GM21576 (cell line): ENCODE data around the gene ZNF414.
"Not testable (repeated sequence)": the region's sequence is repeated elsewhere in the genome, so short reads cannot be mapped to it uniquely, and the experiment has no call there.

ENCODE experiments used
- ATAC-seq: cut with Tn5 transposase; IDR thresholded peaks from one replicate; pipeline ENCODE4 v1.9.1; 2021; ENCODE audit warnings: mild to moderate bottlenecking, moderate library complexity; ENCODE audit not compliant: unreplicated experiment

ZNF414 gene

DNA sequence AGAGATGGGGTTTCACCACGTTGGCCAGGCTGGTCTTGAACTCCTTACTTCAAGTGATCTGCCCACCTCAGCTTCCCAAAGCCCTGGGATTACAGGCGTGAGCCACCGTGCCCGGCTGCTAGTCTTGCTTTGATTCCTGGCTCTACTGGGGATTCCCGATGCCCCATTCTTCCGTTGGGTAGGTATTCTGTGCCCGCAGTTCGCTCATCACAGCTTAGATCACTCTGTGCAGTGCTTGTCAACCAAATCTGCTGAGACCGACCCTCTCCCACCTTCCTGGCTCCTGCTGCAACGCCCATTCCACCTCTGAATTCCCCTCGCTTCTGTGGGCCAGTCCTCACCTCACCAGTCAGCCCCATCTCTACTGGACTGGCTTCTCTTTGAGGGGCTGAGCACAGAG is 4.6 kb upstream of the ZNF414 start:
- ATAC-seq, result no peak

DNA sequence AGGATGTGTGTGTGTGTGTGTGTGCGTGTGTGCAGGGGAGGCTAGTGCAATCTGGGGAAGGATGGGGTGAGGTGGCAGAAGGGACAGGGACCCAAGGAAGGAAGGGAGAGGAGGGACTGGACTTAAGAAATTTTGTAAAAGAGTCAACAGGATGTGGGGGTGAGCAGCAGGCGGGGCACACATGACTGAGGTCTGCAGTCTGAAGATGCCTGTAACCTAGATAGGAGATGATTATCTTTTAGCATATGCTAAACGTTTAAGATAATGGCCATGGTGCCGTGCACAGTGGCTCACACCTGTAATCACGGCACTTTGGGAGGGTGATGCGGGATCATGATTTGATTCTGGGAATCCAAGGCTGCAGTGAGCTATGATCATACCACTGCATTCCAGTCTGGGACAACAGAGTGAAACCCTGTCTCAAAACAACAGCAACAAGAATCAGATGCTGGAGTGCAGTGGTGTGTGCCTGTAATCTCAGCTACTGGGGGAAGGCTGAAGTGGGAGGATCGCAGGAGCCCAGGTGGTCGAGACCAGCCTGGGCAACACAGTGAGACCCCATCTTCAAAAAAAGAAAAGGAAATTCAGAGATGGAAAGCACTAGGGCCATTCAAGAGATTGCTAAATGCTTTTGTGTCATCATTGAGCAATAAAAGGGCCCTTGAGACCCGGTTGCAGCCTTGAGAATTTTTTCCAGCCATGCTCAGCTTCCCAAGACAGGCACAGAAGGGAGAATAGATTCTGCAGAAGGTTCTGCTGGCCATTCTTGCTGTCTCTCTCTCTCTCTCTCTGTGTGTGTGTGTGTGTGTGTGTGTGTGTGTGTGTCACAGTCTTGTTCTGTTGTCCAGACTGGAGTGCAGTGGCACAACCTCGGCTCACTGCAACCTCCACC is 3.8 kb upstream of the ZNF414 start:
- ATAC-seq, result no peak

DNA sequence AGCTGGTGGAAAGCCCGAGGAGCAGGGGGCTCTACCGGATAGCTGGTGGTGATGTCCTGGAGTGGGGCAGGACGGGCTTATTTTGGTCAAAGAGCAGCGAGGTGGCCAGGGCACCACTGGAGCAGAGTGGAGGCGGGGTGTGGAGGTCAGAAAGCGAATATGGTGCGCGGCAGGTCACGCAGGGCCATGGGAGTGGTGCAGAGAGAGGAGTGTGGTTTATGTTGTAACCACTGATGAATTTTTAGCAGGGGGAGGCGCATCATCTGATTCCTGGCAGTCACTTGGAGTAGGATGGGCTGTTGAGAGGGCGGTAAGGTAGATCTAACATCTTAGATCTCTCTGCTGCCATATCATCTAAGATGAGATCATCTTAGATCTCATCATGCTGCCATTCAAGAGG is 1.4 kb upstream of the ZNF414 start:
- ATAC-seq, result no peak

DNA sequence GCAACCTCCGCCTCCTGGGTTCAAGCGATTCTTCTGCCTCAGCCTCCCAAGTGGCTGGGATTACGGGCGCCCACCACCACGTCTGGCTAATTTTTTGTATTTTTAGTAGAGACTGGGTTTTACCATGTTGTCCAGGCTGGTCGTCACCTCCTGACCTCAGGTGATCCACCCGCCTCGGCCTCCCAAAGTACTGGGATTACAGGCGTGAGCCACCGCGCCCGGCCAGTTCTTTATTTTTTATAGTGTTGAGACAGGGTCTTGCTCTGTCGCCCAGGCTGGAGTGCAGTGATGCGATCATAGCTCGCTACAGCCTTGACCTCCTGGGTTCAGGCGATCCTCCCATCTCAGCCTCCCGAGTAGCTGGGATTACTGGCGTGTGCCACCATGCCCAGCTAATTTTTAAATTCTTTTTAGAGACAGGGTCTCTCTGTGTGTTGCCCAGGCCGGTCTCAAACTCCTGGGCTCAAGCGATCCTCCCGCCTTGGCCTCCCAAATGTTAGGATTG is 590 bp upstream of the ZNF414 start:
- not testable (repeated sequence) for ATAC-seq

DNA sequence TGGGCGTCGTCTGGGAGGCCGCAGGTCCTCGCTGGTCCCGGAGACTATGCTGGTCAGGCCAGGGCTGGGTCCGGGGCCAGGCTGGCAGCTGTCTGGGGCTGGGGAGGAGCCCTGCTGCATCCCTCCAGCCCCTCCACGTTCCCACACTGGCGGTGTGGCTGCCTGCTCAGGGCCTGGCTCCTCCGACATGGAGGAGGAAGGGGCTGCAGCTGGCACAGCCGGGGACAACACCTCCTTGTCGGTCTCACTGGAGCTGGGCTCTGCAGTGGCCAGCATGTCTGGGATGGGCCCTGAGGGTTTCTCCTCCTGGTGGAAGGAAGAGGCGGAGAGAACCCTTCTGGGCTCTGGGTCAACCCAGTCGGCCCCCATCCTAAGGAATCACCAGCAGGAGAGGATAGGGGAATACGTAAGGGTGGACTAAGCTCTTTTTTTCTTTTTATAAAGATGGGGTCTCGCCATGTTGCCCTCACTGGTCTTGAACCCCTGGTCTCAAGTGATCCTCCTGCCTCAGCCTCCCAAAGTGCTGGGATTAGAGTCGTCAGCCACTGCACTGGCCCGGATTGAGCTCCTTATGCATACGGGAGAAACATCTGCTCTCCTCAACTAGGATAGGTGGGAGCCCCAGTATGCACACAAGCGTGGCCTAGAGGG is 806 bp downstream of the ZNF414 start:
- no peak for ATAC-seq

DNA sequence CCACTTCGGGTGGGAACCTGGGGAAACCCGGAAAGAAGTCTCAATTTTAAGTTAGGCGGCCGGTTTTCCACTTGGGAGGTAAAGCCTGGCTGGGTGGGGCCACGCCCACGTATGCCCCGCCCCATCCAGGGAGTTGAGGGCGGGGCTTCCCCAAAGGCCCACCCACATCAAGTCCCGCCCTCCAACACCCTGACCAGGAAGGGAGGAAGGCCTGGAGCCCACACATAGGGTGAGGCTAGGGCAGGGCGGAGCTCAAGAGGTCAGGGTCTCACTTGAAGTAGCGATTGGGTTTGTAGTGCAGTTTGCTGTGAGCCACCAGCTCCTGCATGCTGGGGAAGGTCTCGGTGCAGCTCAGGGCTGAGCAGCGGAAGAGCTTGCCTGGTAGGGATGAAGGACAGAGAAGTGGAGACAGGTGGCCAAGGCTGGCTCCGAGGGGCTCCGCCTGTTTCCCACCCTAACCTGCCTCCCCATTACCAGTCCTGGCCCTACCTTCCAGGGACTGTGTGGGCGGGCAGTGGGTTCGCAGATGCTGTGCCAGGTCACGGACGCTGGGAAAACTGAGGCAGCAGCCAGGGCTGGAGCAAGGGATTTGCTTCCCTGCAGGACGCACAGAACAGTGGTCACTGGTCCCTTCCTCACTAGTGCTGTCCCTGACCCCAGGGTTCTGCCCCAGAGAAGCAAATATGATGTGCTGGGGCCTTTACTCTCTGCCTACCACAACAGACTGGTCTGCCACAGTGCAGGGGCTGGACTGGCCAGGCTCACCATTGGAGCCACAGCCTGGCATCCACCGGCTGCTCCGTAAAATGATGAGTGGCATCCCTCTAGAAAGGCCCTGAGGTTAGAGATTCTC is 1.6 kb downstream of the ZNF414 start:
- no peak for ATAC-seq

DNA sequence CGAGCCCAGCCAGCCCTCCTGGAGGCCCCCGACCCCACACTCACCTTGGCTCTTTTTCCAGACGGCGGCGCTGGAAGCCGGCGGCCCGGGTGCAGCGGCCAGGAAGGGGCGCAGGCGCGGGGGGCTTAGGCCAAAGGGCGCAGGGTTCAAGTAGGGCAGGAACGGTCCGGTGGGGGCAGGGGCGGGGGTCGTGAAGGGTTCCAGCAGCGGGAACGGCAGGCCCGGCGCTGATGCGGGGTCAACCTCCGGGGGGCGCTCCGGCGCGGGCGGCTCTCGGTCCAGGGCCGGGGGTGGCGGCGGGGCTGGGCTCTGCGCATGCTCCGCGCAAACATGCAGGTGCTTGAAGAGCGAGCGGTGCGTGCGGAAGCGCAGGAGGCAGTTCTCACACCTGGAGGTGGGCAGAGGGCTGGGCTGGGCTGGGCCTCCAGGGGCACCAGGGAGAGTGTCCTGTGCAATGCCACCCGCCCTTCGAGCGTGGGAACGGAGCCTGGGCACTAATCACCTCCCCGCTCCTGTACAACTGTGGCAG is 2.3 kb downstream of the ZNF414 start:
- ATAC-seq, result no peak

DNA sequence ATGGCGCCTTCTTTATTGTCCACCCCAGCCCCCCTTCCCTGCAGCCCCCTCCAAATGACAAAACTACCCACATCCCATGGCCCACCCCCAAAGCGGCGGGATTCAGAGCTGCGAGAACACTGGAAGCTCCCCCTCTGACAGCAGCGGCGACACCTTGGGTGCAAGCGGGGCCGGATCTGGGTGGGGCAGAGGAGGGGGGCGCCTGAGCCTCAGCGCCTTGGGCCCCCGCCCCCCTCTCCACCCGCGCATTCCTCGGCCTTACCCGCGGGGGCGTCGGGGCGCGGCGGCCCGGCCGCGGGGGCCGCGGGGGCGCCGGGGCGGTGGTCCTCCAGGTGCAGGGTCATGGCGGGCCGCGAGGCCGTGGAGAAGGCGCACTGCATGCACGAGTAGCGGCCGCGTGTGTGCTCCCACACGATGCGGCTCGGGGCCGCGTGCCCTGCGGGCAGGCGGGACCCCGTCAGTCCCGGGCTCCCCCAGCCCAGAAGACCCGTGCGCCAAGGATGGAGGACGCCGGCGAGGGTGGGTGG is 3.3 kb downstream of the ZNF414 start:
- ATAC-seq, result no peak

DNA sequence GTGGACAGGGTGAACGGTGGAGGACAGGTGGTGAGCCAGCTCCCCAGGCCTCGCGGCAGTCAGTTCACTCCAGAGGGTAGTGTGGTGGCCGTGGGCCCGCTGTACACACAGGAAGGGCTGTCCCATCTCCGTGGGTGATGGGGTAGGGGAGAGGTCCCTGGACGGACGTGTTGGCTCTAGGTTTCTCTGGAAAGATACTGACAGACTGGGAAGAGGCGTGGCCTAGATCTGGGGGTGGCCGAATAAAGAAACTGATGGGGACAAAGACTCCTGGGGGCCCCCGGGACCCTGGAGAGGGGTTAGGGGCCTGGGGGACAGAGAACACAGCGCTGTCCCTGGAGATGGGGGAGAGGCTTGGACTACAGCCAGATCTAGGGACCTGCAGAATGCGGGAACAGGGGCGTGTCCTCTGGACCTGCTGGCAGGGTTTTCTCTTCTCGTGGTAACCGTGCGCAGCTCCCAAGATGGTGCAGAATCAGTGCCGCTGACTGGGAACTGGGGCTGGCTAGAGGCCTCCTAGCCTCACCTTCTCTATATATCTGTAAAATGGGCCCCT is 7.5 kb downstream of the ZNF414 start:
- no peak for ATAC-seq

DNA sequence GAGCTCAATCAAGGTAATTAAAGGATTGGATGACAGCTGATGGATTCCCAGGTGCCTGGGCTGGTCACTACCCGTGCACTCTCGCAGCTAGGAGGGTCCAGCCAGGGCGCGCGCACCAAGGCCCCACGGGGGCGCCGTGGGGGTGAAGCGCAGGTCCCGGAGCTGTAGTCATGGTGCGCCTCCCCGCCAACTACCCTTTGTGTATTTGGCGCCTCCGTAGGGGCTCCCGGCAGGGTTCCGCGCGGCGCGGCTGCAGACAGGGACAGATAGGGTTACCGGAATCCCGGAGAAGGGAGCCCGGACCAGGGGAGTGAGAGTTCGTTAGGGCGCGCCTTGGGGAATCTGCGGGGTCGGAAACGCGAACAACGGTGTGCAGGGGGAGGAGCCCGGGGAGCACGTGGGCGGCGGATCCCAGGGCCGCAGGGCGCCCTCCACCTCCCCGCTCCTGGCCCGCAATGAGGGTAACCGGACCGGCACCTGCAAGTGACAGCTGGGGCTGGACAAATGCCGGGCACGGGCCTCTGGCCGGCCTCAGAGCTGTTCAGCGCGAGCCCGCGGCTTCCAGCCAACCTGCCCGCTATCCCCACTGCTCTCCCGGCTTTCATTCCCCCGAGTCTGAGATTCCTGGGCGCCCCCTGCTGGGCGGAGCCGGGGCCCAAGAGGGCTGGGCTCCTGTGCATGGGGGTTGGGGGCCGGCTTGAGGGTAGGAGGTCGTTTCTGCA is 8.1 kb downstream of the ZNF414 start:
- ATAC-seq, result no peak

DNA sequence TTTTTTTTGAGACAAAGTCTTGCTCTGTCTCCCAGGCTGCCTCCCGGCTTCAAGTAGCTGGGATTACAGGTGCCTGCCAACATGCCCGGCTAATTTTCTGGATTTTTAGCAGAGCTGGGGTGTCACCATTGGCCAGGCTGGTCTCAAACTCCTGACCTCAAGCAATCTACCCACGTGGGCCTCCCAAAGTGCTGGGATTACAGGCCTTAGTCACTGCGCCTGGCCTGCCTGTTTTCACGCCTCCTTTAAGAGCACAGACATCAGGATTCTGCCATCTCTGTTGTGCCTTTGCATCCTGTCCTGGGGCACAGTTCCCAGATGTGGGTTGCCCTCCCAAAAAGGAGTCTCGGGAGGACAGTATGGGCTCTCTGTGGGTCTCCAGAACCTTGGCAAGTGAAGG is 9.0 kb downstream of the ZNF414 start:
- no peak for ATAC-seq

DNA sequence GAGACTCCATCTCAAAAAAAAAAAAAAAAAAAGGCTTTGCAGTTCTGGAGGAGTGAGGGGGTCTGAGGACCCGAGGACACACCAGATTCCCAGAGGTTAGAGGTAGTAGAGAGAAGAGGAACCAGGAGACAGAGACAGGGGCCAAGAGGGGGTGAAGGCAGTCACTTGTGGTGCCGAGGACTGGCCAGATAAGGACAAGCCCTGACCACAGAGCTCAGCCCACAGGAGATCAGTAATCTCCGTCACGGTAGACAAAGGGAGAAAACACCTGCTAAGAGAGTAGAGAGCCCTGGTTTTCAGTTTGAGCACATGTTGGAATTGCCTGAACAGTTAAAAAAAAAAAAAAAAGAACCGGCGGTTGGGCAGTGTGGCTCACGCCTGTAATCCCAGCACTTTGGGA is 9.8 kb downstream of the ZNF414 start:
- no peak for ATAC-seq

DNA sequence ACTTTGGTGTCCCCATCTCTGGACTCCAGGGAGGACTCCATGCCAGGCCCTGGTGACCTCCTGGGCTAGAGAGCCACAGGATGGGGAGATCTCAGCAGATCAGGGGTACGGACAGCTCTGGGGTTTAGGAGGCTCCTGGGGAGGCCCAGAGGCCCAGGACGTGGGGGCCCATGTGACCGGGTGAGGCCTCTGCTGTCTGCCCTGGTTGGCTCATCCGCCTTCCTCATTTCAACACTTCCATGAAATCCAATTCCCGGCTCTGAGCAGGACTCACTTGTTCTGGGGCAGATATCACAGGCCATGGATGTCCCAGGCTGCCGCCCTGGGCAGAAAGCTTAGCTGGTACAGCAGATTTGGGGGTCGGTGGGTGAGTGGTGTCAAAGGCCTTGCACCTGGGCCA is 10.5 kb downstream of the ZNF414 start:
- ATAC-seq, result no peak

DNA sequence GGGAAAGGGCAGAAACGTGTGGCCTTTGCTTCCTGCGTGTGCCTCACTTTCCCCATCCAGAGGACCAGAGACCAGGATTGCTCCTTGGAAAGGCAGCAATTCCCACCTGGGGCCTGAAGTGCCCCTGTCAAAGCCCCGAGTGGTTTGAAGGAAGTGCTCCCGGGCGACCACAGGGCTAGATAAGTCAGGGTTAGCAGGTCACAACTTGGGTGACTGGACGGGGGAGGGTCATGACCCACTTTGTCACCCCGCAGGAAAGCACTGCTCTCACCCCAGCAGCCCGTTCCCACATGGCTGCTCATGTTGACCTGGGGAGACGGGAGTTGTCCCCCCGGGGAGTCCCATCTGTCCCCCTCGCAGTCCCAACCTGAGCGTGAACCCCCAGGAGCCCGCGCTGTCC is 12.0 kb downstream of the ZNF414 start:
- no peak for ATAC-seq

DNA sequence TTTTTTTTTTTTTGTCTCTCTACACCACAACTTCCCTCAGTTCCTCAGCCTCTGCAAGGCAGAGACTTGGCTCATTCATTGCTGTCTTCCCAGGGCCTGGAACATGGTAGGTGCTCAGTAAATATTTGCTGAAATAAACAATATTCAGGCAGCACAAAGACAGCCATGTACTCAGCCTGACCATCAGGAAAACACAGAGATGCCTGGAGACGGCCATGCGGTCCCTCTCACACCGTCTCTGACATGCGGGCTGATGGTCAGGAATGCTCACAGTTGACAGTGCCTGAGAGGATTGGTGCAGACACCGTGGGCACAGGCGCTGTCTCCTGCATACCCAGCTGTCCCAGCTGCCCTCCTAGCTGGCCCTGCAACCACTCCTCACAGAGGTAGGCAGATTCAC is 12.5 kb downstream of the ZNF414 start:
- ATAC-seq, result no peak

DNA sequence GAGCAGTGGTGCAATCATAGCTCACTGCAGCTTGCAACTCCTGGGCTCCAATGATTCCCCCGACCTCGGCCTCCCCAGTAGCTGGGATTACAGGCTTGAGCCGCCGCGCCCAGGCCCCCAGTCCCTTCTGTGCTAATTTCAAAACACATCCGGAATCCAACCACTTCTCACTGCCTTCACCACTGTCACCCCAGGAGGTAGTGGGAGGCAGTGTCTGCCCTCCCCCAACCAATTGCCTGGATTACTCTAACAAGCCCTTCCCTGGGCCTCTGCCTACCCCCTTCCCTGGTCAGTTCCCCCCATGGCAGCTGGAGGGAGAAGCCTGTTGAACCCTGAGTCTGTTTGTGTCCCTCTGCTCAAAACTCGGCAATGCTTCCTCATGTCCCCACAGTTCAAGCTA is 13.8 kb downstream of the ZNF414 start:
- no peak for ATAC-seq

DNA sequence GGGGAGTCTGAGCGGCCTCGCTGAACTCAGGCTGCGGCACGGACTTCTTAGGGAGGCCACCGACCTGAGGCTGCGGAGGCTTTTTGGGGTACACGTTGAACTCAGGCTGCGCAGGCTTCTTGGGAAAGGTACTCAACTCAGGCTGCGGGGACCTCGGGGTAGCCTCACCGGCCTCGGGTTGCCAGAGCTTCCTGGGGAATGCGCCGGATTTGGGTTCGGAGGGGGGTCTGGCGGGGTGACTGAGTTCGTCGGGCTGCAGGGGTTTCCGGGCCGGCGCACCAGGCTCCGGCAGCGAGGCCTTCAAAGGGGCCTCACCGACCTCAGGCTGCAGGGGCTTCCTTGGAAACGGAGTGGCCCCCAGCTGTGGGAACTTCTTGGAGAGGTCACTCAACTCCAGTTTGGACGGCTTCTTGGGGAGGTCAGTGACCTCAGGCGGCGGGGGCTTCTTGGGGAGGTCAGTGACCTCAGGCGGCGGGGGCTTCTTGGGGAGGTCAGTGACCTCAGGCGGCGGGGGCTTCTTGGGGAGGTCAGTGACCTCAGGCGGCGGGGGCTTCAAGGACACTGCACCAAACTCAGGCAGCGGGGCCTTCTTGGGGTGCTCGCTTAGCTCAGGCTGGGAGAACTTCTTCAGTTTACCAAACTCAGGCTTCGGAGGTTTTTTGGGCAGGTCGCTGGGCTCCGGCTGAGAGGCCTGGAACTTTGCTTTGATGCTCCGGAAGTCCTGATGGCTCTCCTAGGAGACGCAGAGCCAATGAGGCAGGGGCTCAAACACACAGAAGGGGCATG is 14.7 kb downstream of the ZNF414 start:
- ATAC-seq, result no peak

DNA sequence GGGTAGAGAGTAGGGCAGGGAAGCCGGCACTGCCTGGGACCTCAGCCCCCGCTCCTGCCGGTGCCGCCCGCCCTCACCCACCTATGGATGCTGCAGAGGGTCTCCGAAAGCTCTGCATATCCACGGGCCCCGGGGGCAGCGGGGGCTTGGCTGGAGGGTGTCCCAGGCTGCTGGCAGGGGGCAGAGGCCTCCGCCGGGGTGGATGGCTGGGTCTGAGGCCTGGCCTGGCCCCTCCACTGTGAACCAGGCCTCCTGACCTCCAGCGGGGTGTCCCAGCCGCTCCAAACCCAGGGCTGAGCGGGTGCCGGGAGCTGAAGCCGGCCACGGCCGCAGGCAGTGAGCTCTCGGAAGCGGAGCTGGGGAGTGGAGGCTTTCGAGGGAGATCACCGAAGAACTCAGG is 15.7 kb downstream of the ZNF414 start:
- no peak for ATAC-seq

DNA sequence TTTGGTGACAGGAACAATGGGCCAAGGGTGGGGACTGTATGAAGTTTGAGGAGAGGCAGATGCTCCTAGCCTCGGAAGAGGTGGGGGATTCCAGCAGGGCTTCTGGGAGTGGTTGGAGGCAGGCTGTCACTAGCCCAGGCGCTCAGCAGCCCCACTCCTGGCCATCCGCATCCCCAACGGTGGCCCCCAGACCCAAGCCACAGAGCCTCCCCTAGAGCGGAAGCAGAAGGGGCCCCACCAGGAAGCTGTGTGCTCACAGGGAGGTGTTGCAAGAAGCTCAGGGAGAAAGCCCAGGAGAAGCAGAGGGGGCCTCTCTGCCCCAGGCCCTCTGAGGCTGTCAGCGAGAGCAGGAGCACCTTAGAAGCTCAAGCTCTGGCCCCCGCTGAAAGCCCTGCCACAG is 19.8 kb downstream of the ZNF414 start:
- no peak for ATAC-seq
